Subcutaneous adipose tissue (tissue), 4 donors: ENCODE measurements around the gene PRPF19. TPM values are rescaled to one million over a fixed set of nuclear protein-coding genes. Genes with fewer than 3 reads are reported as not detected.

Experiments
- CTCF ChIP-seq: fragments of 450-650 bp; IDR thresholded peaks from one replicate; pipeline ENCODE4 v1.5.1; 2016; ENCODE audit warnings: low read depth, mild to moderate bottlenecking, control low read depth, antibody characterized with exemption, moderate library complexity
- total RNA-seq, 4 donors: library from RNA; depleted of rRNA; stranded (reverse); fragments of >200 nt; gene quantifications; one replicate each; pipeline ENCODE4 v1.1.0, GENCODE V29; 2016

PRPF19 gene
- total RNA-seq, 4 donors from 2014 or later, result 24.3 to 43.2 (median 36.5) TPM

- no peak for TF ChIP-seq CTCF
Measured at GRCh38 chr11:60847281-60847680, 59.1 kb downstream of the PRPF19 start.

GRCh38 chr11:60845338-60845737 is 61.0 kb downstream of the PRPF19 start:
- no peak for TF ChIP-seq CTCF

- TF ChIP-seq CTCF, result no peak
Measured at GRCh38 chr11:60844870-60845221, 61.5 kb downstream of the PRPF19 start.

GRCh38 chr11:60844045-60844869 is 62.1 kb downstream of the PRPF19 start:
- no peak for TF ChIP-seq CTCF

- TF ChIP-seq CTCF, result no peak
Measured at GRCh38 chr11:60842668-60843600, 63.5 kb downstream of the PRPF19 start.

- no peak for TF ChIP-seq CTCF
Measured at GRCh38 chr11:60841797-60842667, 64.4 kb downstream of the PRPF19 start, which contains the start of gene CCDC86. TSS of gene CCDC86 (plus strand) at chr11:60842113. CDS start at chr11:60842125, 12 bp downstream.

Other genes with a start within 250 kb of the PRPF19 start
- not detected for gene MS4A8, start 207.0 kb downstream of the PRPF19 start, total RNA-seq
- not detected for gene MS4A18, start 181.9 kb downstream of the PRPF19 start, total RNA-seq
- not detected for gene MS4A15, start 149.7 kb downstream of the PRPF19 start, total RNA-seq
- gene MS4A10, start 121.3 kb downstream of the PRPF19 start, total RNA-seq, result not detected
- 10 to 100 TPM; 11.5 to 30.5 (median 17.3) TPM for gene CCDC86, start 64.5 kb downstream of the PRPF19 start, total RNA-seq
- gene PTGDR2, start 50.6 kb downstream of the PRPF19 start, total RNA-seq, result 1 to 10 TPM in 1 of 4 donors, under 1 TPM in 2, not detected in 1; 0.49 to 1.7 (median 0.66) TPM
- gene ZP1, start 39.0 kb downstream of the PRPF19 start, total RNA-seq, result 1 to 10 TPM in 2 of 4 donors, under 1 TPM in 1, not detected in 1; 0.34 to 10.0 (median 1.5) TPM
- gene TMEM109, start 7.6 kb upstream of the PRPF19 start, total RNA-seq, result 100 to 1,000 TPM in 2 of 4 donors, 10 to 100 TPM in 2; 90.1 to 148 (median 111) TPM
- gene TMEM132A, start 17.9 kb upstream of the PRPF19 start, total RNA-seq, result 1 to 10 TPM in 3 of 4 donors, under 1 TPM in 1; 0.51 to 3.0 (median 1.3) TPM
- gene SLC15A3, start 45.6 kb upstream of the PRPF19 start, total RNA-seq, result 10 to 100 TPM; 13.5 to 57.6 (median 24.2) TPM
- gene CD6, start 65.1 kb upstream of the PRPF19 start, total RNA-seq, result 1 to 10 TPM in 2 of 4 donors, under 1 TPM in 2; 0.33 to 4.0 (median 1.1) TPM
- gene CD5, start 195.9 kb upstream of the PRPF19 start, total RNA-seq, result 1 to 10 TPM in 3 of 4 donors, not detected in 1; 1.2 to 2.0 (median 1.3) TPM